Activated CD4-positive, alpha-beta T cell treated with anti-CD3 and anti-CD28 coated beads, Interleukin-2, amount 50 U/mL, for 4 hours (primary cell): ENCODE measurements around the gene YOD1.

Experiments
- DNase-seq, 2 experiments: peaks; one replicate each; pipeline ENCODE4 v3.0.0-alpha.2; 2020

YOD1 gene

GRCh38 chr1:207072233-207072632 is 21.2 kb upstream of the YOD1 start:
- DNase-seq = no peak

- DNase-seq = no peak
Measured at GRCh38 chr1:207071426-207071825, 20.4 kb upstream of the YOD1 start.

GRCh38 chr1:207070811-207071210 is 19.8 kb upstream of the YOD1 start:
- no peak for DNase-seq

- no peak for DNase-seq
Measured at GRCh38 chr1:207069858-207070506, 19.0 kb upstream of the YOD1 start.

GRCh38 chr1:207069061-207069460 is 18.1 kb upstream of the YOD1 start:
- DNase-seq = no peak

- DNase-seq = no peak
Measured at GRCh38 chr1:207067665-207068064, 16.7 kb upstream of the YOD1 start.

- no peak for DNase-seq
Measured at GRCh38 chr1:207067185-207067584, 16.2 kb upstream of the YOD1 start.

- no peak for DNase-seq
Measured at GRCh38 chr1:207064561-207064960, 13.6 kb upstream of the YOD1 start.

GRCh38 chr1:207063014-207063413 is 12.0 kb upstream of the YOD1 start:
- no peak for DNase-seq

- DNase-seq = no peak
Measured at GRCh38 chr1:207062058-207062457, 11.1 kb upstream of the YOD1 start.

GRCh38 chr1:207060596-207060995 is 9.6 kb upstream of the YOD1 start:
- DNase-seq = no peak

GRCh38 chr1:207059881-207060280 is 8.9 kb upstream of the YOD1 start:
- DNase-seq = no peak

- no peak for DNase-seq
Measured at GRCh38 chr1:207058878-207059867, 8.2 kb upstream of the YOD1 start.

- no peak for DNase-seq
Measured at GRCh38 chr1:207058252-207058651, 7.2 kb upstream of the YOD1 start.

GRCh38 chr1:207056673-207057072 is 5.7 kb upstream of the YOD1 start:
- no peak for DNase-seq

- DNase-seq = no peak
Measured at GRCh38 chr1:207055386-207056001, 4.5 kb upstream of the YOD1 start.

- DNase-seq = no peak
Measured at GRCh38 chr1:207054491-207054890, 3.5 kb upstream of the YOD1 start.

- DNase-seq = peak; percentile 94 to 95
Measured at GRCh38 chr1:207052911-207053769, 2.1 kb upstream of the YOD1 start, which contains the start of gene PFKFB2. Gene PFKFB2, plus strand, starts transcription at chr1:207053275. Its CDS starts 1,443 bp downstream, at chr1:207054718.

GRCh38 chr1:207050480-207051190 is 373 bp downstream of the YOD1 start:
- DNase-seq = peak; percentile 86 to 87

GRCh38 chr1:207049974-207050391 is 1.0 kb downstream of the YOD1 start:
- DNase-seq = peak; percentile 38

- DNase-seq = no peak
Measured at GRCh38 chr1:207049514-207049913, 1.5 kb downstream of the YOD1 start.

GRCh38 chr1:207049054-207049453 is 2.0 kb downstream of the YOD1 start:
- DNase-seq = no peak
